Measurements from ENCODE around the gene FOXP1.

Gene FOXP1

GRCh38 chr3:71206305-71207165 lies 377.0 kb downstream of the FOXP1 start:
- no peak overlapping the region for H3K27ac ChIP-seq

GRCh38 chr3:71203727-71204488 lies 379.6 kb downstream of the FOXP1 start:
- H3K4me3 ChIP-seq (ENCODE audit: low read depth, low read length): no peak overlapping the region
- in situ Hi-C loops (cut with HindIII; ENCODE audit: low pct_ligation_motif_present, low sequenced_read_pairs): no loop called here
- DNase-seq: no peak
- H3K27me3 ChIP-seq (replicated peaks): no peaks in the 10 kb centered on the region
- no peak overlapping the region for H3K27ac ChIP-seq
- no peaks in the 10 kb centered on the region for H3K36me3 ChIP-seq (replicated peaks)
- no peak for TF ChIP-seq CTCF (IDR thresholded peaks at IDR 0.05; ENCODE audit: low read depth, low read length, missing control alignments)

More at GRCh38 chr3:71206305-71207165, 377.0 kb downstream of the FOXP1 start:
- Histone ChIP-seq H3K27me3 (replicated peaks) (no peaks in the 10 kb centered on the region), H3K4me3 (ENCODE audit: low read depth, low read length) (no peak overlapping the region), H3K36me3 (replicated peaks) (no peaks in the 10 kb centered on the region)
- no peak for DNase-seq
- in situ Hi-C loops (cut with HindIII; ENCODE audit: low pct_ligation_motif_present, low sequenced_read_pairs): no loop called here
- no peak for TF ChIP-seq CTCF (IDR thresholded peaks at IDR 0.05; ENCODE audit: low read depth, low read length, missing control alignments)

- Histone ChIP-seq H3K27ac (no peak overlapping the region), H3K4me3 (ENCODE audit: low read depth, low read length) (no peak overlapping the region), H3K36me3 (replicated peaks) (no peaks in the 10 kb centered on the region), H3K27me3 (replicated peaks) (no peaks in the 10 kb centered on the region)
- in situ Hi-C loops (cut with HindIII; ENCODE audit: low pct_ligation_motif_present, low sequenced_read_pairs): no loop called here
- DNase-seq: no peak
- TF ChIP-seq CTCF (IDR thresholded peaks at IDR 0.05; ENCODE audit: low read depth, low read length, missing control alignments): no peak
Observed at GRCh38 chr3:71202848-71203533, 380.5 kb downstream of the FOXP1 start.

- H3K4me3 ChIP-seq (ENCODE audit: low read depth, low read length): no peak overlapping the region
- H3K36me3 ChIP-seq (replicated peaks): no peaks in the 10 kb centered on the region
- in situ Hi-C loops (cut with HindIII; ENCODE audit: low pct_ligation_motif_present, low sequenced_read_pairs): no loop called here
- H3K27ac ChIP-seq: no peak overlapping the region
- H3K27me3 ChIP-seq (replicated peaks): no peaks in the 10 kb centered on the region
- no peak for DNase-seq
- no peak for TF ChIP-seq CTCF (IDR thresholded peaks at IDR 0.05; ENCODE audit: low read depth, low read length, missing control alignments)
Observed at GRCh38 chr3:71201939-71202338, 381.6 kb downstream of the FOXP1 start.

- H3K4me3 ChIP-seq (ENCODE audit: low read depth, low read length): no peak overlapping the region
- no peaks in the 10 kb centered on the region for H3K36me3 ChIP-seq (replicated peaks)
- DNase-seq: no peak
- H3K27me3 ChIP-seq (replicated peaks): no peaks in the 10 kb centered on the region
- no peak overlapping the region for H3K27ac ChIP-seq
- in situ Hi-C loops (cut with HindIII; ENCODE audit: low pct_ligation_motif_present, low sequenced_read_pairs): no loop called here
- TF ChIP-seq CTCF (IDR thresholded peaks at IDR 0.05; ENCODE audit: low read depth, low read length, missing control alignments): no peak
Observed at GRCh38 chr3:71197841-71198565, 385.5 kb downstream of the FOXP1 start.
